HG03280 (cell line): ENCODE results near the gene STX10.

Source experiments
- ATAC-seq: cut with Tn5 transposase; IDR thresholded peaks from one replicate; pipeline ENCODE4 v1.9.1; 2021; ENCODE audit warnings: mild to moderate bottlenecking, moderate library complexity; ENCODE audit not compliant: unreplicated experiment

The STX10 gene

DNA sequence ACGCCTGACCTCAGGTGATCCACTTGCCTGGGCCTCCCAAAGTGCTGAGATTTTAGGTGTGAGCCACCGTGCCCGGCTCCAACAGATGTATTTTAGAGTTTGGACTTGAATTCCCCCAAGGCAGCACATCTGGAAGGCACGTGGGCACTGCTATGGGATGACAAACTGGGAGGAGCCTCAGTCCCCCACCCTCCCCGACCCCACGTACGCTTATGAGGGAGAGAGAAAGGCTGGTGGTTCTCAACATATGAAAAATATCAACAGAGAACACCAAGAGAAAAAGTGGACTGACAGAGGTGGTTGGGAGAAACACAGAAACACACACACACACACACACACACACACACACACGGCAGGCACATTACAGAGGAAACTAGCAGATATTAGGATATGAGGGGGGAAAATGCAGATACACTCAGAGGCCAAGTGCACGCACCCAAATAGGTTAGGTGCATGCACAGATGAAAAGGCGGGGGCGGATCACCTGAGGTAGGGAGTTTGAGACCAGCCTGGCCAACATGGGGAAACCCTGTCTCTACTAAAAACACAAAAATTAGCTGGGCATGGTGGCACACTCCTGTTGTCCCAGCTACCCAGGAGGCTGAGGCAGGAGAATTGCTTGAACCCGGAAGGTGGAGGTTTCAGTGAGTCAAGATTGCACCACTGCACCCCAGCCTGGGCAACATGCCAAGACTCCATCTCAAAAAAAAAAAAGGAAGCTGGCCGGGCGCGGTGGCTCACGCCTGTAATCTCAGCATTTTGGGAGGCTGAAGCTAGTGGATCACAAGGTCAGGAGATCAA is 3.2 kb downstream of the STX10 start:
- ATAC-seq: no peak

GRCh38 chr19:13139633-13140311 is 10.4 kb downstream of the STX10 start:
- no peak for ATAC-seq

DNA sequence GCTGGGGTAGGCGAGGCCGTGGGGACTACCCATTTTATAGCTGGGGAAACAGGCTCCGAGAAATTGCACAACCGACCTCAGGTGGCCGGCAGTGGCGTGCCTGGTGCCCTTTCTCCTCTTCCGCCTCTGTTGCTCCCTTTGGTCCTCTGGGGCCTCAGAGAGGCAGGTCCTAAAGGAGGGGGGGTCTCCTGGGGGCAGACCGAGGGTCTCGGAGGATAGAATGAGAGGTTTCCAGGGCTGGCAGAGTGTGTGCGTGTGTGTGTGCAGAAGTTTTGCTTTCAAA is 11.3 kb downstream of the STX10 start:
- ATAC-seq: no peak

GRCh38 chr19:13138171-13138915 is 11.8 kb downstream of the STX10 start:
- ATAC-seq: no peak

GRCh38 chr19:13137290-13137794 is 12.8 kb downstream of the STX10 start:
- ATAC-seq: no peak

DNA sequence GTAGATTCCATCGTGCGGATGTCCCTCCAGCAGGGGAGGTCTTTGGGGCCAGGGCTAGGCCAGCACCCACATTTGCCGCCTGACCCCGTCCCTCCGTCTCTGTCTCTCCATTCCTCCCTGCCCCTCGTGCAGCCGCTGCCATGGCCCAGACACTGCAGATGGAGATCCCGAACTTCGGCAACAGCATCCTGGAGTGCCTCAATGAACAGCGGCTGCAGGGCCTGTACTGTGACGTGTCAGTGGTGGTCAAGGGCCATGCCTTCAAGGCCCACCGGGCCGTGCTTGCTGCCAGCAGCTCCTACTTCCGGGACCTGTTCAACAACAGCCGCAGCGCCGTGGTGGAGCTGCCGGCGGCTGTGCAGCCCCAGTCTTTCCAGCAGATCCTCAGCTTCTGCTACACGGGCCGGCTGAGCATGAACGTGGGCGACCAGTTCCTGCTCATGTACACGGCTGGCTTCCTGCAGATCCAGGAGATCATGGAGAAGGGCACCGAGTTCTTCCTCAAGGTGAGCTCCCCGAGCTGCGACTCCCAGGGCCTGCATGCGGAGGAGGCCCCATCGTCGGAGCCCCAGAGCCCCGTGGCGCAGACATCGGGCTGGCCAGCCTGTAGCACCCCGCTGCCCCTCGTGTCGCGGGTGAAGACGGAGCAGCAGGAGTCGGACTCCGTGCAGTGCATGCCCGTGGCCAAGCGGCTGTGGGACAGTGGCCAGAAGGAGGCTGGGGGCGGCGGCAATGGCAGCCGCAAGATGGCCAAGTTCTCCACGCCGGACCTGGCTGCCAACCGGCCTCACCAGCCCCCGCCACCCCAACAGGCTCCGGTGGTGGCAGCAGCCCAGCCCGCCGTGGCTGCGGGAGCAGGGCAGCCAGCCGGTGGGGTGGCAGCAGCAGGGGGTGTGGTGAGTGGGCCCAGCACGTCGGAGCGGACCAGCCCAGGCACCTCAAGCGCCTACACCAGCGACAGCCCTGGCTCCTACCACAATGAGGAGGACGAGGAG is 14.8 kb downstream of the STX10 start:
- no peak for ATAC-seq

DNA sequence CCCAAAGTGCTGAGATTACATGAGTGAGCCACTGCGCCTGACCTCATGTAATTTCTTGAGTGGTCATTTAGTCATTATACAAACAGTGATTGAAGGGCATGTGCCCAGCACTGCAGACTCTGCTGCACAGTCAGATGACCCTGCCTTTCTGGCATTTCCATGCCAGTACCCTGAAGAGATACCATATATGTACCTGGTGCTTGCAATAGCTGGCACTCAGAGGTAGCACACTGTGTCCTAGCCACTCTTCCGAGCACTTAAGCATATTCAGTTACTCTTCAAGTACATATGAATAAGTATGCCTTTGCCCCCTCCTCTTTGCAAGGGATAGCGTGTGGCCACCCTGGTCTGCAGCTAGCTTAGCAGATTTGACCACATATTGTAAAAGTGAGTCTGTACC is 15.5 kb downstream of the STX10 start:
- ATAC-seq: no peak

GRCh38 chr19:13133241-13133870 is 16.8 kb downstream of the STX10 start:
- ATAC-seq: no peak

DNA sequence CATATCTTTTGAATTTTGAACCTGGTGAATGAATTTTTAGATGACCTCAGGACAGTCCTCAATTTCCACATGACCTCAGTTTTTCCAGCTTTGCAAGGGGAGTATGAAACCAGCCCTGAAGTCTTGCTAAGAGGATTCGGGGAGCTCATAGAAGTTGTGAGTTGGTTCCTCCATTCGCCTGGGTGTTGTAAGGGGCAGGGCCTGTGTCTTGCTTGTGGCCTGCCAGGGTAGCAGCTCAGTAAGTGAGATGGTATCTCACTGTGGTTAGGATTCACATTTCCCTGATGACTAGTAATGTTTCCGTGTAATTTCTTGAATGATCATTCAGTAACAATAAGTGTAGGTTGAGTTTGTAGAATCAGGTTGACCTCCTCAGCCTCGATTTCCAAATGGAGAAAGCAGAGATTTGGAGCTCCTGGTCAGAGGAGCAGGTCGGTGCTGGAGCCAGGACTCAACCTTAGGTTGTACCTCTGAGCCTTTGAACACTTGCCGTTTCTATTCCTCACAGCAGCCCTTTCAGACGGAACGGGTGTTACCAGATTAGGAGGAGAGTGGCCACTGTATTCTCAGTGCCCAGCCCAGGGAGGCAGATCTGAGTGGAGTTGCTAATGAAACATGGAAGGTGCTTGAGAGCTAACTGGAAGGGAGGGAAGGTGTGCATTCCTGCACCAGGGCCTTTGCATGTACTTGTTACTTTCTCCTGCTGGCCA is 17.5 kb downstream of the STX10 start:
- ATAC-seq: no peak

DNA sequence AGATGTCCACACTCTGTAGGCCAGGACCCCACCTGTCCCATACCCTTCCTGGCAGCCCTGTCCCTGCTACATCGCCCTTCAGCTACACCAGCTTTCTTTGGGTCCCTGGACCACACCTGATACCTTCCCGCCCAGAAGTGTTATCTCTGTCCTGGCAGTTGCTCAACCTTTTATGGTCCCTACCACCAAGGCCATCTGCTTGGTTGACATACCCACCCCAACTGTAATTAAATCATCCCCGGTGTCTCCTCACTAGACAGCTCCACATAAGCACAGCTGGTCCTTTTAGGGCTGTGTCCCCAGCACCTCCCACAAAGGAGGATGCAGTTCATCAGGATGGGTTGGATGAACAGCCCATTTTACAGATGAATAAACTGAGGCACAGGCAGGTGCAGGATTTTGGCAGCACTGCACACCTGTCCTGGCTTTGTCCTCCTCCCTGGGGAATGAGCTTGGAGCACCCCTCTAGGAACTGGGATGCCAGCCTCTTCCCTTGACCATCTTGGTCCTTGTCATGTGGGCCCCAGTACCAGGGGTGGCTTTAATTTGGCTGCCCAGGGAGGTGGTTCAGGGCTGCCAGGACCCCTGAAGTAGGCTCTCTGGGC is 19.2 kb downstream of the STX10 start:
- no peak for ATAC-seq

DNA sequence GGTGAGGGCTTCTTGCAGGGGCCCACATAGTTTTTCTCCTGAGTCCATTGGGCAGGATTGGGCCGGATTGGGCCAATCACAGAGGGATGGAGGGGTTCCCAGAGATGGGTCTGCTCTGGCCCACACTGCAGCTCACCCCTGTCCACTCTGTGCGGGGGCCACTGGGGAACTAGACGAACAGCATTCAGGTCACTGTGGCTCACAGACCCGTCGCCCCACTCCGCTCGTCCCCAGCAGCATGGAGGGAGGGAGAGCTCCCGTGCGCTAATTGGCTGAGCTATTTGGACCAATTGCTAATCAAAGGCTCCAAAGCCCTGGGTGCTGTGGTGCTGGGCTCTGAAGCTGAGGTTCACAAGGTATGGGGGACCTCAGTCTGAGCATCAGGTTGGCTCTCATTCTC is 20.8 kb downstream of the STX10 start:
- no peak for ATAC-seq

DNA sequence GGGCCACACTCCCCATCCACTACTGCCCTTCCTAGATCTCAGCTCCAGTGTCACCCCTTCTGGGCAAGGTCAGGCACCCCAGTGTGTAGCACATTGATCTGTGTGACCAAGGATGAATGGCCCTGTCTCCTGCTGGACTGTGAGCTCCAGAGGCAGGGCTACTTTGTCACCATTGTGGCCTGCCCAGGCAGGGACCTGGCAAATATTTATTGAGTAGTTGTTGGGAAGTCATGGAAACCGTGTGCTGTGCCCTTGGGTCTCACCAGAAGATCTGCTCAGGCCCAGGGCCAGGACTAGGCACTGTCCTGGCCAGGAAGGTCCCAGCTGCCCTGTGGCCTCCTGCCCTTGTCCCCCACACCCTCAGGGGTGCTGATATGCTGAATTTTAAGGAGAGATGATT is 21.6 kb downstream of the STX10 start:
- no peak for ATAC-seq

- no peak for ATAC-seq
Observed at GRCh38 chr19:13127811-13128575, 22.2 kb downstream of the STX10 start.

DNA sequence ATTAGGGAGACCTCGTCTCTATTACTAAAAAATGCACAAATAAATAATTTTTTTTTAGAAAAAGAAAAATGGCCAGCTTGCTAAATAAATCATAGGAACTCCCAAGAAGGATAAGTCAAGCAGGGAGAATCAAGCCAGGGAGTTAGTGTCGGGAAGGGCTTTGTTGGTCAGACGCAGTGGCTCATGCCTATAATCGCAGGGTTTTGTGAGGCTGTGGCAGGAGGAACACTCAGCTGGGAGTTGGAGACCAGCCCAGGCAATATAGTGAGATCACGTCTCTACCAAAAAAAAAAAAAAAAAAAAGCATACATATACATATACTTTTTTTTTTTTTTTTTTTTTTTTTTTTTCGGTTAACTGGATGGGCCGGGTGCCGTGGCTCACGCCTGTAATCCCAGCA is 23.1 kb downstream of the STX10 start:
- no peak for ATAC-seq

- ATAC-seq: no peak
Observed at GRCh38 chr19:13122980-13123957, 26.9 kb downstream of the STX10 start.

GRCh38 chr19:13122275-13122878 is 27.8 kb downstream of the STX10 start:
- ATAC-seq: no peak
